MM.1S (cell line): ENCODE data around the gene PIR.

Experiments
- DNase-seq: peaks from one replicate; pipeline ENCODE4 v3.0.0-alpha.2; 2015
- H2AFZ ChIP-seq: fragments of 300-600 bp; sonication (generic); 2 replicates; pipeline ENCODE4 v1.6.0; 2016; ENCODE audit warnings: antibody characterized with exemption, low read length
- H3F3A ChIP-seq: fragments of 300-600 bp; sonication (generic); 2 replicates; pipeline ENCODE4 v1.6.1; 2016; ENCODE audit warnings: mild to moderate bottlenecking, antibody characterized with exemption, low read length, moderate library complexity, mixed read lengths; ENCODE audit not compliant: insufficient read depth
- H3K27ac ChIP-seq: fragments of 300-600 bp; sonication (generic); 2 replicates; pipeline ENCODE4 v1.5.1; 2016; ENCODE audit warnings: mild to moderate bottlenecking, low read length
- H3K27me3 ChIP-seq: fragments of 300-600 bp; sonication (generic); replicated peaks from 2 replicates; pipeline ENCODE4 v1.6.0; 2016; ENCODE audit warnings: low read length; ENCODE audit not compliant: insufficient read depth
- H3K36me3 ChIP-seq: fragments of 300-600 bp; sonication (generic); replicated peaks from 2 replicates; pipeline ENCODE4 v1.6.1; 2016; ENCODE audit warnings: mild to moderate bottlenecking, low read length, mixed read lengths; ENCODE audit not compliant: insufficient read depth
- H3K4me1 ChIP-seq: fragments of 300-600 bp; sonication (generic); 2 replicates; pipeline ENCODE4 v1.6.1; 2016; ENCODE audit warnings: low read length, mixed read lengths
- H3K4me2 ChIP-seq: fragments of 300-600 bp; sonication (generic); 2 replicates; pipeline ENCODE4 v1.6.0; 2016; ENCODE audit warnings: low read depth, low read length
- H3K4me3 ChIP-seq: fragments of 300-600 bp; sonication (generic); 2 replicates; pipeline ENCODE4 v1.5.1; 2016; ENCODE audit warnings: low read length, mixed read lengths
- H3K79me2 ChIP-seq: fragments of 300-600 bp; sonication (generic); 2 replicates; pipeline ENCODE4 v1.6.1; 2016; ENCODE audit warnings: mixed run types, low read length, mixed read lengths
- H3K9ac ChIP-seq: fragments of 300-600 bp; sonication (generic); 2 replicates; pipeline ENCODE4 v1.6.1; 2016; ENCODE audit warnings: low read length, mixed read lengths
- H3K9me2 ChIP-seq: fragments of 300-600 bp; sonication (generic); replicated peaks from 2 replicates; pipeline ENCODE4 v1.6.1; 2016; ENCODE audit warnings: mild to moderate bottlenecking, low read length, mixed read lengths; ENCODE audit not compliant: insufficient read depth
- H3K9me3 ChIP-seq: fragments of 300-600 bp; sonication (generic); replicated peaks from 2 replicates; pipeline ENCODE4 v1.6.1; 2016; ENCODE audit warnings: mild to moderate bottlenecking, low read length, mixed read lengths; ENCODE audit not compliant: insufficient read depth
- H4K20me1 ChIP-seq: fragments of 300-600 bp; sonication (generic); 2 replicates; pipeline ENCODE4 v1.6.1; 2016; ENCODE audit warnings: mild to moderate bottlenecking, low read length, moderate library complexity, mixed read lengths; ENCODE audit not compliant: insufficient read depth
- EZH2 ChIP-seq: fragments of 300-600 bp; sonication (generic); optimal IDR thresholded peaks from 2 replicates; pipeline ENCODE3; 2017; ENCODE audit warnings: low read depth, mild to moderate bottlenecking, antibody characterized with exemption, low read length, mixed read lengths
- EZH2phosphoT487 ChIP-seq: fragments of 300-600 bp; sonication (generic); IDR thresholded peaks from 2 replicates; pipeline ENCODE4 v1.6.1; 2018; ENCODE audit warnings: antibody characterized with exemption, low read length
- TF ChIP-seq, protein P1 (sequence below): fragments of 300-600 bp; sonication (generic); IDR thresholded peaks from 2 replicates; pipeline ENCODE4 v1.5.1; 2016; ENCODE audit warnings: antibody characterized with exemption, low read length, mixed read lengths

Gene PIR

DNA sequence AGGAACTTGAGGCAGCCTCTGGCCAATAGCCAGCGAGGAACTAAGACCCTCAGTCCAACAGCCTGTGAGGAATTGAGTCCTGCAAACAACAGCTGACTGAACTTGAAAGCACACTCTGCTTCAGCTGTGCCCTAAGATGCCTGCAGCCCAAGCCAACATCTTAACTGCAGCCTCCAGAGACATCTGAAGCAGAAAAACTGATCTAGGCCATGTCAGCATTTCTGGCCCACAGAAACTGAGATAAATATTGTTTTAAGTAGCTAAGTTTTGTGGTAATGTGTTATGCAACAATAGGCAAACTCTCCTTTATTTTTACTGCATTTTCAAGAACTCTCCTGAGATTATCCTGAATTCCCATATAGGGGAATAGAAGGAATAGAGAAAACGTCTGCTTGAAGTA lies 133.4 kb downstream of the PIR start:
- H3K4me2 ChIP-seq, result no peak overlapping the region
- H3K27ac ChIP-seq, result no peak overlapping the region
- no peak overlapping the region for H3K4me3 ChIP-seq

DNA sequence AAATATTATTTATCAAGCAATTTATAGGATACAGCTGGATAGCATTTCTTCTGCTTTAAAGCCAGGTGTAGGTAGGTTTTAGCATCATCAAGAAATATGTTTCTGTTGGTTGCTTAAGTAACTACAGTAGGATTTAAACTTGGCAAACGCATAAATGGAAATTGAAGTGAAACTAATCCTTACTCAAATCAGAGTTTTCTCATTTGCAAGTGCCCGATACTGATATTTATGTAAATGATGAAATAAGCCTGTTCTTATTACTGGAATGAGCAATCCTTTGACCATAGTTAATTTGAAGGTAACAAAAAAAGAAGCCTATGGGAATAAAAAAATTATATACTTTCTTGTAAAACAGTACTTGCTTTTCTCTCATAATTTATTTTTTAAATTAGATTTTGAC lies 134.6 kb downstream of the PIR start:
- no peaks in the 10 kb centered on the region for H3F3A ChIP-seq
- no peak overlapping the region for H3K27ac ChIP-seq
- H3K27me3 ChIP-seq, result no peaks in the 10 kb centered on the region
- H3K4me2 ChIP-seq, result no peak overlapping the region
- no peak overlapping the region for H2AFZ ChIP-seq
- H3K9ac ChIP-seq, result no peak overlapping the region
- no peaks in the 10 kb centered on the region for H3K79me2 ChIP-seq
- no peaks in the 10 kb centered on the region for H3K9me3 ChIP-seq
- H3K36me3 ChIP-seq, result no peaks in the 10 kb centered on the region
- DNase-seq, result no peak
- no peaks in the 10 kb centered on the region for H4K20me1 ChIP-seq
- no peaks in the 10 kb centered on the region for H3K9me2 ChIP-seq
- no peak overlapping the region for H3K4me3 ChIP-seq
- no peaks in the 10 kb centered on the region for H3K4me1 ChIP-seq
- TF ChIP-seq EZH2phosphoT487, result no peak
- TF ChIP-seq, protein P1, sequence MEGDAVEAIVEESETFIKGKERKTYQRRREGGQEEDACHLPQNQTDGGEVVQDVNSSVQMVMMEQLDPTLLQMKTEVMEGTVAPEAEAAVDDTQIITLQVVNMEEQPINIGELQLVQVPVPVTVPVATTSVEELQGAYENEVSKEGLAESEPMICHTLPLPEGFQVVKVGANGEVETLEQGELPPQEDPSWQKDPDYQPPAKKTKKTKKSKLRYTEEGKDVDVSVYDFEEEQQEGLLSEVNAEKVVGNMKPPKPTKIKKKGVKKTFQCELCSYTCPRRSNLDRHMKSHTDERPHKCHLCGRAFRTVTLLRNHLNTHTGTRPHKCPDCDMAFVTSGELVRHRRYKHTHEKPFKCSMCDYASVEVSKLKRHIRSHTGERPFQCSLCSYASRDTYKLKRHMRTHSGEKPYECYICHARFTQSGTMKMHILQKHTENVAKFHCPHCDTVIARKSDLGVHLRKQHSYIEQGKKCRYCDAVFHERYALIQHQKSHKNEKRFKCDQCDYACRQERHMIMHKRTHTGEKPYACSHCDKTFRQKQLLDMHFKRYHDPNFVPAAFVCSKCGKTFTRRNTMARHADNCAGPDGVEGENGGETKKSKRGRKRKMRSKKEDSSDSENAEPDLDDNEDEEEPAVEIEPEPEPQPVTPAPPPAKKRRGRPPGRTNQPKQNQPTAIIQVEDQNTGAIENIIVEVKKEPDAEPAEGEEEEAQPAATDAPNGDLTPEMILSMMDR, result no peak
- TF ChIP-seq EZH2, result no peak

More for the DNA sequence above, 133.4 kb downstream of the PIR start:
- H3K4me1 ChIP-seq, result no peaks in the 10 kb centered on the region
- no peaks in the 10 kb centered on the region for H3K9me3 ChIP-seq
- no peak for DNase-seq
- TF ChIP-seq, protein P1, result no peak
- H3K36me3 ChIP-seq, result no peaks in the 10 kb centered on the region
- H4K20me1 ChIP-seq, result no peaks in the 10 kb centered on the region
- no peaks in the 10 kb centered on the region for H3K79me2 ChIP-seq
- no peak overlapping the region for H3K9ac ChIP-seq
- H2AFZ ChIP-seq, result no peak overlapping the region
- no peaks in the 10 kb centered on the region for H3F3A ChIP-seq
- no peaks in the 10 kb centered on the region for H3K9me2 ChIP-seq
- H3K27me3 ChIP-seq, result no peaks in the 10 kb centered on the region

GRCh38 chrX:15356444-15356843 lies 136.7 kb downstream of the PIR start:
- Histone ChIP-seq H4K20me1 (no peaks in the 10 kb centered on the region), H2AFZ (no peak overlapping the region), H3F3A (no peaks in the 10 kb centered on the region), H3K36me3 (no peaks in the 10 kb centered on the region), H3K4me2 (no peak overlapping the region), H3K79me2 (no peaks in the 10 kb centered on the region), H3K4me1 (no peaks in the 10 kb centered on the region), H3K4me3 (no peak overlapping the region), H3K9ac (no peak overlapping the region), H3K9me3 (no peaks in the 10 kb centered on the region), H3K27ac (no peak overlapping the region), H3K27me3 (no peaks in the 10 kb centered on the region), H3K9me2 (no peaks in the 10 kb centered on the region)
- DNase-seq, result no peak
- TF ChIP-seq EZH2, result no peak
- TF ChIP-seq EZH2phosphoT487, result no peak
- TF ChIP-seq, protein P1, result no peak
